Activated CD8-positive, alpha-beta T cell treated with anti-CD3 and anti-CD28 coated beads, Interleukin-2, amount 10 ng/mL, durations not matched to agents 7 days and 5 days (primary cell): ENCODE results near the gene ZBTB21. TPM values are rescaled to one million over a fixed set of nuclear protein-coding genes. Genes with fewer than 3 reads are reported as not detected.

Source experiments
- ATAC-seq: fragments of 150-1000 bp; cut with Tn5 transposase; one replicate; pipeline ENCODE4 v1.10.0; 2021; ENCODE audit warnings: moderate library complexity
- CTCF ChIA-PET: fragments of 350-600 bp; sonication (Branson Sonifier 250); formaldehyde crosslinking; loops from one replicate; lab custom pipeline; 2021; ENCODE audit warnings: antibody characterized with exemption; lab: Charles Lee
- POLR2A ChIA-PET: fragments of 350-600 bp; sonication (Branson Sonifier 250); formaldehyde crosslinking; loops from one replicate; lab custom pipeline; 2021; ENCODE audit warnings: antibody characterized with exemption; lab: Charles Lee
- DNase-seq: peaks from one replicate; pipeline ENCODE4 v3.0.0-alpha.2; 2020
- H3K27ac Mint-ChIP-seq: one replicate; pipeline ENCODE4 v1.8.0; 2021; ENCODE audit warnings: mild to moderate bottlenecking, mixed read lengths
- H3K27me3 Mint-ChIP-seq: one replicate; pipeline ENCODE4 v1.8.0; 2021; ENCODE audit warnings: low read depth, mixed read lengths
- H3K36me3 Mint-ChIP-seq: one replicate; pipeline ENCODE4 v1.8.0; 2021; ENCODE audit warnings: low read depth, mixed read lengths
- H3K4me1 Mint-ChIP-seq: one replicate; pipeline ENCODE4 v1.8.0; 2021; ENCODE audit warnings: low read depth, mixed read lengths
- H3K4me3 Mint-ChIP-seq: one replicate; pipeline ENCODE4 v1.8.0; 2021; ENCODE audit warnings: mild to moderate bottlenecking, mixed read lengths
- H3K9me3 Mint-ChIP-seq: one replicate; pipeline ENCODE4 v1.8.0; 2022; ENCODE audit warnings: mixed read lengths; ENCODE audit not compliant: insufficient read depth
- total RNA-seq, 2 experiments: library from RNA; stranded (reverse); gene quantifications; one replicate each; pipeline ENCODE4 v1.2.3, GENCODE V29; 2021

Gene ZBTB21
- total RNA-seq, 2 experiments from 2014 or later = 19.5 to 23.6 TPM

DNA sequence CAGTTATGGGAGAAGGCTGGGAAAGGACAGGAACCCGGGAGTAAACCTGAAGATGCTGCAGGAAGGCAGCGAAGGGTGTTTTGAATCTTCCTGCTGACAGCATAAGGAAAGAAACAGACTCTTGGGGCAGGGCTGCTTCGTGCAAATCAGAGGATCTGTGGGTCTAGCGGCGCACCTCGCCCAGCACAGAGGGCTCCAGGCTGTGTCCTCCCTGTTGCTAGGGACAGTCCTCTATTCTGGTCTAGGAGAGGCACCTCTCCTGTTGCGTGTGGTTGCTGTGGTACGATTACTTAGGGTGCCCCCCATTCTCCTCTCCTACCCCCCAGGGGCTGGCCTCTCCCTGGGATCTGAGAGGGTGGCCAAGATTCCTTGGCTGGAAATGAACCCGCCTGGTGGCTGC, 67.7 kb downstream of the ZBTB21 start:
- no peak for DNase-seq
- Mint-ChIP-seq H3K27ac (no peak overlapping the region), H3K27me3 (no peaks in the 10 kb centered on the region), H3K36me3 (no peaks in the 10 kb centered on the region), H3K4me1 (no peaks in the 10 kb centered on the region), H3K4me3 (no peak overlapping the region), H3K9me3 (no peaks in the 10 kb centered on the region)
- ATAC-seq = no peak
- CTCF ChIA-PET = interaction anchor here (0.9 to 2.0 kb wide), 3 partner anchors 14 to 175 kb away, joined by 3 to 5 read pairs (median 3); no protein-coding TSS in a partner anchor
- POLR2A ChIA-PET = no interaction called here

DNA sequence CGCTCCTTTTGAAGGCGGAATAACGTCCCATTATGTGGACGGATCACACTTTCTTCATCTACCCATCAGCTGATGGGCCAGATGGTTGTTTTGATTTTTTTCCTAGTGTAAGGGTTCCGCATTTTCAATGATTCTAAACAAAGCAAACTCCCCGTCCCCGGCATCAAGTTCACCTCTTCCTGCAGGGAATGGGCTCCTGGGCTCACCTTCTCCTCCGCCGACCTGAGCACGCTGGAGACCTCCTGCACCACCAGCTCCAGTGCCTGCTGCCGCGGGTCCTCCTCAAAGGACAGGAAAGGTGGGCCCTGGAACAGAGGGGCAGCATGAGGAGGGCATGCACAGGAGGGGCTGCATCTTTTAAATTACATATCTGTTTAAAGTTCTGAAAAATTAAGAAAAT, 68.2 kb downstream of the ZBTB21 start:
- H3K9me3 Mint-ChIP-seq = no peaks in the 10 kb centered on the region
- ATAC-seq (no peak), DNase-seq (no peak)
- no peaks in the 10 kb centered on the region for H3K27me3 Mint-ChIP-seq
- POLR2A ChIA-PET = interaction anchor here (1.8 kb wide), 1 partner anchor 15 kb away, joined by 5 read pairs; no protein-coding TSS in a partner anchor
- no peaks in the 10 kb centered on the region for H3K36me3 Mint-ChIP-seq
- H3K27ac Mint-ChIP-seq = no peak overlapping the region
- CTCF ChIA-PET = interaction anchor here (1.5 kb wide), 1 partner anchor 11 kb away, joined by 3 read pairs; no protein-coding TSS in a partner anchor
- no peaks in the 10 kb centered on the region for H3K4me1 Mint-ChIP-seq
- H3K4me3 Mint-ChIP-seq = no peak overlapping the region

DNA sequence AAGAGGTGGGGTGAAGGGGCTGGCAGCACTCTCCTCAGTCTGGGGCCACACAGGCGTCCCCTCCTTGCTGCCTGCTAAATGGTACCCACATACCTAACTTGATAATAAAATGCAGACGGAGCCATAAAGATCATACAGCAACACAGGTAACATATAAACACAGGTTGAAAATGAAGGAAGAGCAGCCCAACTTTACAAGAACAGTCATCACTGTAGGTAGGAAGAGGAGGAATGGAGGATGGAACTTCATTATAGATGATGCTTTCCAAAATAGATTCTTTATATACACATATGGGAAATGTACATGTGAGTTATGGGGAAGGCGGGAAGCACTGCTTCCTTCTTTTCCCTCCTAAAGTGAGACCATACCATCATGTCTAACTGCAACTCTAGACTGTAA, 69.7 kb downstream of the ZBTB21 start:
- ATAC-seq (no peak), DNase-seq (no peak)
- Mint-ChIP-seq H3K27me3 (peaks cover 9% of the 10 kb centered on the region), H3K4me3 (no peak overlapping the region), H3K27ac (no peak overlapping the region), H3K36me3 (no peaks in the 10 kb centered on the region), H3K9me3 (no peaks in the 10 kb centered on the region), H3K4me1 (no peaks in the 10 kb centered on the region)
- CTCF ChIA-PET = interaction anchor here (1.5 kb wide), 1 partner anchor 12 kb away, joined by 3 read pairs; no protein-coding TSS in a partner anchor
- POLR2A ChIA-PET = interaction anchor here (1.8 kb wide), 1 partner anchor 14 kb away, joined by 5 read pairs; no protein-coding TSS in a partner anchor

GRCh38 chr21:41939391-41939790, 70.8 kb downstream of the ZBTB21 start:
- H3K4me3 Mint-ChIP-seq = no peak overlapping the region
- DNase-seq = no peak
- H3K27ac Mint-ChIP-seq = no peak overlapping the region
- ChIA-PET CTCF (interaction anchor here (0.8 kb wide), 1 partner anchor 178 kb away, joined by 3 read pairs; no protein-coding TSS in a partner anchor), POLR2A (no interaction called here)
- no peaks in the 10 kb centered on the region for H3K4me1 Mint-ChIP-seq
- no peaks in the 10 kb centered on the region for H3K36me3 Mint-ChIP-seq
- H3K9me3 Mint-ChIP-seq = no peaks in the 10 kb centered on the region
- H3K27me3 Mint-ChIP-seq = peaks cover 13% of the 10 kb centered on the region
- ATAC-seq = no peak

Other genes starting within 250 kb of the ZBTB21 start
- not detected for gene RIPK4, start 243.3 kb downstream of the ZBTB21 start, total RNA-seq
- gene PRDM15, start 131.0 kb downstream of the ZBTB21 start, total RNA-seq = 1 to 10 TPM; 8.5 to 9.6 TPM
- gene C2CD2, start 56.3 kb downstream of the ZBTB21 start, total RNA-seq = 1 to 10 TPM; 5.5 to 5.6 TPM
- not detected for gene UMODL1, start 61.0 kb upstream of the ZBTB21 start, total RNA-seq
- gene ABCG1, start 208.8 kb upstream of the ZBTB21 start, total RNA-seq = 1 to 10 TPM; 6.7 to 8.0 TPM